Measurements from ENCODE around the gene SP3. TPM values are rescaled to one million over a fixed set of nuclear protein-coding genes. Genes with fewer than 3 reads are reported as not detected.

SP3 gene
- total RNA-seq, 1 experiment from 2014 or later = 57.4 TPM

GRCh38 chr2:173968551-173968950, 3.4 kb upstream of the SP3 start:
- DNase-seq (ENCODE audit: low read depth) = no peak

- DNase-seq (ENCODE audit: low read depth) = no peak
Observed at GRCh38 chr2:173966274-173967098, 1.3 kb upstream of the SP3 start.

GRCh38 chr2:173964565-173965371, 405 bp downstream of the SP3 start:
- peak; percentile 92 for DNase-seq (ENCODE audit: low read depth)

- peak; percentile 91 for DNase-seq (ENCODE audit: low read depth)
Observed at GRCh38 chr2:173963817-173964564, 1.2 kb downstream of the SP3 start.

GRCh38 chr2:173963323-173963816, 1.8 kb downstream of the SP3 start:
- DNase-seq (ENCODE audit: low read depth) = peak; percentile 64

GRCh38 chr2:173962583-173963110, 2.5 kb downstream of the SP3 start:
- DNase-seq (ENCODE audit: low read depth) = no peak

- DNase-seq (ENCODE audit: low read depth) = no peak
Observed at GRCh38 chr2:173962031-173962430, 3.1 kb downstream of the SP3 start.

GRCh38 chr2:173961346-173961705, 3.8 kb downstream of the SP3 start:
- DNase-seq (ENCODE audit: low read depth) = no peak

GRCh38 chr2:173959909-173960308, 5.3 kb downstream of the SP3 start:
- no peak for DNase-seq (ENCODE audit: low read depth)

GRCh38 chr2:173959358-173959884, 5.8 kb downstream of the SP3 start:
- DNase-seq (ENCODE audit: low read depth) = no peak

- no peak for DNase-seq (ENCODE audit: low read depth)
Observed at GRCh38 chr2:173958198-173958846, 6.9 kb downstream of the SP3 start.

GRCh38 chr2:173957517-173957916, 7.7 kb downstream of the SP3 start:
- no peak for DNase-seq (ENCODE audit: low read depth)

- DNase-seq (ENCODE audit: low read depth) = no peak
Observed at GRCh38 chr2:173956454-173956853, 8.7 kb downstream of the SP3 start.

GRCh38 chr2:173955867-173956266, 9.3 kb downstream of the SP3 start:
- no peak for DNase-seq (ENCODE audit: low read depth)

- no peak for DNase-seq (ENCODE audit: low read depth)
Observed at GRCh38 chr2:173955004-173955403, 10.2 kb downstream of the SP3 start.

- no peak for DNase-seq (ENCODE audit: low read depth)
Observed at GRCh38 chr2:173953047-173953424, 12.1 kb downstream of the SP3 start.

- DNase-seq (ENCODE audit: low read depth) = no peak
Observed at GRCh38 chr2:173952267-173953046, 12.7 kb downstream of the SP3 start.

GRCh38 chr2:173948842-173949241, 16.3 kb downstream of the SP3 start:
- DNase-seq (ENCODE audit: low read depth) = no peak

GRCh38 chr2:173948198-173948597, 17.0 kb downstream of the SP3 start:
- no peak for DNase-seq (ENCODE audit: low read depth)

- no peak for DNase-seq (ENCODE audit: low read depth)
Observed at GRCh38 chr2:173947131-173947530, 18.0 kb downstream of the SP3 start.

All from Daoy (cell line).